HG03558 (cell line): ENCODE results near the gene AKT3.
A peak's percentile ranks its signal among the peaks of the same experiment; 100 is the strongest.

Source experiments
- ATAC-seq: cut with Tn5 transposase; IDR thresholded peaks from one replicate; pipeline ENCODE4 v1.9.1; 2021; ENCODE audit warnings: moderate number of reproducible peaks; ENCODE audit not compliant: unreplicated experiment; ENCODE audit errors: extremely low read depth

The AKT3 gene

GRCh38 chr1:243639027-243639658, 210.9 kb downstream of the AKT3 start:
- no peak for ATAC-seq

- no peak for ATAC-seq
Observed at GRCh38 chr1:243638186-243638585, 211.9 kb downstream of the AKT3 start.

GRCh38 chr1:243628476-243628907, 221.6 kb downstream of the AKT3 start:
- ATAC-seq, result no peak

GRCh38 chr1:243623841-243624240, 226.2 kb downstream of the AKT3 start:
- no peak for ATAC-seq

GRCh38 chr1:243621973-243622372, 228.1 kb downstream of the AKT3 start:
- ATAC-seq, result no peak

- ATAC-seq, result no peak
Observed at GRCh38 chr1:243620096-243620495, 229.9 kb downstream of the AKT3 start.

GRCh38 chr1:243609698-243610097, 240.3 kb downstream of the AKT3 start:
- no peak for ATAC-seq

GRCh38 chr1:243605604-243606003, 244.4 kb downstream of the AKT3 start:
- no peak for ATAC-seq

- no peak for ATAC-seq
Observed at GRCh38 chr1:243601720-243602119, 248.3 kb downstream of the AKT3 start.

GRCh38 chr1:243598433-243598832, 251.6 kb downstream of the AKT3 start:
- no peak for ATAC-seq

- ATAC-seq, result no peak
Observed at GRCh38 chr1:243597383-243597782, 252.7 kb downstream of the AKT3 start.

GRCh38 chr1:243596431-243597062, 253.5 kb downstream of the AKT3 start:
- ATAC-seq, result peak; percentile 98

GRCh38 chr1:243595527-243596210, 254.4 kb downstream of the AKT3 start:
- ATAC-seq, result no peak

- no peak for ATAC-seq
Observed at GRCh38 chr1:243594455-243594854, 255.6 kb downstream of the AKT3 start.

GRCh38 chr1:243589286-243589685, 260.8 kb downstream of the AKT3 start:
- peak; percentile 73 for ATAC-seq

- ATAC-seq, result peak; percentile 85
Observed at GRCh38 chr1:243587823-243588560, 262.1 kb downstream of the AKT3 start.

- no peak for ATAC-seq
Observed at GRCh38 chr1:243587285-243587684, 262.8 kb downstream of the AKT3 start.

GRCh38 chr1:243585982-243586381, 264.1 kb downstream of the AKT3 start:
- ATAC-seq, result no peak

GRCh38 chr1:243582326-243582725, 267.7 kb downstream of the AKT3 start:
- ATAC-seq, result no peak

GRCh38 chr1:243580984-243581383, 269.1 kb downstream of the AKT3 start:
- no peak for ATAC-seq

GRCh38 chr1:243580072-243580471, 270.0 kb downstream of the AKT3 start:
- ATAC-seq, result no peak
